Smooth muscle cell (in vitro differentiated cells): ENCODE data around the gene ATP6V0A1. TPM values are rescaled to one million over a fixed set of nuclear protein-coding genes. Genes with fewer than 3 reads are reported as not detected.

Source experiments
- DNase-seq: peaks from one replicate; lab custom pipeline; 2025; ENCODE audit not compliant: unreplicated experiment; lab: John Stamatoyannopoulos, UW
- H2AFZ ChIP-seq: fragments of 200-600 bp; sonication (generic); 2 replicates; pipeline ENCODE4 v1.6.0; 2016; ENCODE audit warnings: antibody characterized with exemption, low read depth, mild to moderate bottlenecking
- H3F3A ChIP-seq: fragments of 200-600 bp; sonication (generic); 2 replicates; pipeline ENCODE4 v1.6.0; 2017; ENCODE audit warnings: antibody characterized with exemption, low read depth
- H3K27ac ChIP-seq: fragments of 200-600 bp; sonication (generic); 2 replicates; pipeline ENCODE4 v1.5.1; 2016; ENCODE audit warnings: low read depth, mild to moderate bottlenecking
- H3K27me3 ChIP-seq: fragments of 200-600 bp; sonication (generic); 2 replicates; pipeline ENCODE4 v1.6.1; 2016; ENCODE audit warnings: low read depth, mild to moderate bottlenecking
- H3K36me3 ChIP-seq: fragments of 200-600 bp; sonication (generic); 2 replicates; pipeline ENCODE4 v1.5.1; 2016; ENCODE audit warnings: low read depth
- H3K4me1 ChIP-seq: fragments of 200-600 bp; sonication (generic); 2 replicates; pipeline ENCODE4 v1.5.1; 2016; ENCODE audit warnings: low read depth
- H3K4me2 ChIP-seq: fragments of 200-600 bp; sonication (generic); 2 replicates; pipeline ENCODE4 v1.6.0; 2016; ENCODE audit warnings: mild to moderate bottlenecking
- H3K4me3 ChIP-seq: fragments of 200-600 bp; sonication (generic); 2 replicates; pipeline ENCODE4 v1.5.1; 2016; ENCODE audit warnings: mild to moderate bottlenecking
- H3K79me2 ChIP-seq: fragments of 200-600 bp; sonication (generic); 2 replicates; pipeline ENCODE4 v1.6.0; 2016; ENCODE audit warnings: low read depth, mild to moderate bottlenecking
- H3K9ac ChIP-seq: fragments of 200-600 bp; sonication (generic); 2 replicates; pipeline ENCODE4 v1.6.0; 2016; ENCODE audit warnings: low read depth
- H3K9me3 ChIP-seq: fragments of 200-600 bp; sonication (generic); replicated peaks from 2 replicates; pipeline ENCODE4 v1.5.1; 2016; ENCODE audit warnings: low read depth
- H4K20me1 ChIP-seq: fragments of 200-600 bp; sonication (generic); 2 replicates; pipeline ENCODE4 v1.6.0; 2016; ENCODE audit warnings: low read depth
- CTCF ChIP-seq: fragments of 200-600 bp; sonication (generic); IDR thresholded peaks from 2 replicates; pipeline ENCODE4 v1.5.1; 2017; ENCODE audit warnings: borderline replicate concordance, mild to moderate bottlenecking, antibody characterized with exemption; ENCODE audit not compliant: insufficient read depth, poor library complexity, severe bottlenecking
- WGBS: methylation state at CpG from one replicate; pipeline ENCODE4 v1.1.7; 2016; ENCODE audit warnings: low lambda C conversion rate; 5-methylcytosine and 5-hydroxymethylcytosine counted together
- polyA plus RNA-seq: library from polyadenylated mRNA; unstranded; fragments of >200 nt; fragmentation: Nextera tagmentation; extraction: Ambion mirVana; gene quantifications from 2 replicates; pipeline ENCODE4 v1.2.1, GENCODE V29; 2016
- total RNA-seq: library from RNA; depleted of rRNA; stranded (reverse); fragments of >200 nt; gene quantifications from 2 replicates; pipeline ENCODE4 v1.2.3, GENCODE V29; 2014

ATP6V0A1 gene
- total and polyA plus RNA-seq, 2 experiments from 2014 or later = 27.3 to 54.7 TPM

GRCh38 chr17:42562388-42563142 lies 103.9 kb downstream of the ATP6V0A1 start:
- WGBS = 24% methylated on average over 47 of the region's 48 CpGs
- peak overlapping the region; percentile 76 for H3K4me3 ChIP-seq
- no peaks in the 10 kb centered on the region for H3K27me3 ChIP-seq
- peaks cover 13% of the 10 kb centered on the region for H3F3A ChIP-seq
- H3K27ac ChIP-seq = peak overlapping the region; percentile 85
- H3K9me3 ChIP-seq = no peaks in the 10 kb centered on the region
- no peak for DNase-seq
- H3K79me2 ChIP-seq = peaks cover 27% of the 10 kb centered on the region
- peak overlapping the region; percentile 47 for H2AFZ ChIP-seq
- peak overlapping the region; percentile 92 for H3K9ac ChIP-seq
- no peak for TF ChIP-seq CTCF
- H3K36me3 ChIP-seq = no peaks in the 10 kb centered on the region
- no peaks in the 10 kb centered on the region for H4K20me1 ChIP-seq
- H3K4me2 ChIP-seq = peak overlapping the region; percentile 97
- peaks cover 14% of the 10 kb centered on the region for H3K4me1 ChIP-seq

GRCh38 chr17:42563143-42563509 lies 104.4 kb downstream of the ATP6V0A1 start:
- H3F3A ChIP-seq = peaks cover 13% of the 10 kb centered on the region
- peaks cover 14% of the 10 kb centered on the region for H3K4me1 ChIP-seq
- 88% methylated on average over 14 of the region's 14 CpGs for WGBS
- peak overlapping the region; percentile 85 for H3K27ac ChIP-seq
- H2AFZ ChIP-seq = no peak overlapping the region
- H3K4me3 ChIP-seq = peak overlapping the region; percentile 76
- H4K20me1 ChIP-seq = no peaks in the 10 kb centered on the region
- no peaks in the 10 kb centered on the region for H3K36me3 ChIP-seq
- TF ChIP-seq CTCF = no peak
- peaks cover 30% of the 10 kb centered on the region for H3K79me2 ChIP-seq
- DNase-seq = no peak
- peak overlapping the region; percentile 92 for H3K9ac ChIP-seq
- peak overlapping the region; percentile 97 for H3K4me2 ChIP-seq
- H3K9me3 ChIP-seq = no peaks in the 10 kb centered on the region
- no peaks in the 10 kb centered on the region for H3K27me3 ChIP-seq

DNA sequence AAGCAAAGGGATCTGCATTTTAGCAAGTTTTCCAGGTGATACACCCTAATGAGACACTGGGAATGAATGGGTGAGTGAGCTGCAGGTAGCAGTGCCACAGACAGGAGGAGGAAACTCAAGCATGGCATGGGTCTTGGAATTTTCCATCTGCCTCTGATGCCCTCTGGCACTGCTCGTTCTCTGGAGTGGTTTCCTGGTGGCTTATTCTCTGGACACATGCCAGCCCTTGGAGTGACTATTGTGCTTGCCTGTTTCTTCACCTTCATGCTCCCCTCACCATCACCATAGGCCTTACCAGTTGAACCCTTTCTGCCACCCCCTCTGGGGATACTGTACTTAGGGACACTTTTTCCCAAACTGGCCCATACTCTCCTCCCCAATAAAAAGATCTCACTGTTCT lies 104.9 kb downstream of the ATP6V0A1 start:
- Histone ChIP-seq H3K4me2 (peak overlapping the region; percentile 97), H3F3A (peaks cover 13% of the 10 kb centered on the region), H3K36me3 (no peaks in the 10 kb centered on the region), H3K27ac (peak overlapping the region; percentile 85), H3K4me1 (peaks cover 14% of the 10 kb centered on the region), H4K20me1 (no peaks in the 10 kb centered on the region), H2AFZ (no peak overlapping the region), H3K9me3 (no peaks in the 10 kb centered on the region), H3K79me2 (peaks cover 30% of the 10 kb centered on the region), H3K4me3 (no peak overlapping the region), H3K27me3 (no peaks in the 10 kb centered on the region), H3K9ac (no peak overlapping the region)
- TF ChIP-seq CTCF = no peak
- DNase-seq = no peak
- 83% methylated on average over 1 of the region's 1 CpG for WGBS

- Histone ChIP-seq H3F3A (peaks cover 13% of the 10 kb centered on the region), H3K27me3 (no peaks in the 10 kb centered on the region), H3K79me2 (peaks cover 30% of the 10 kb centered on the region), H3K27ac (no peak overlapping the region), H3K4me3 (no peak overlapping the region), H3K9ac (no peak overlapping the region), H4K20me1 (no peaks in the 10 kb centered on the region), H2AFZ (no peak overlapping the region), H3K4me2 (no peak overlapping the region), H3K36me3 (no peaks in the 10 kb centered on the region), H3K9me3 (no peaks in the 10 kb centered on the region), H3K4me1 (peaks cover 14% of the 10 kb centered on the region)
- DNase-seq = no peak
- no peak for TF ChIP-seq CTCF
- WGBS = 94% methylated on average over 9 of the region's 9 CpGs
Measured at GRCh38 chr17:42563950-42564349, 105.3 kb downstream of the ATP6V0A1 start.
